K562 treated with DMSO at 1 percent for 12 hours (cell line): ENCODE data around the gene POU2AF1. TPM values are rescaled to one million over a fixed set of nuclear protein-coding genes. Genes with fewer than 3 reads are reported as not detected.

Experiments
- total RNA-seq: library from RNA; unstranded; fragments of 300-600 nt; gene quantifications from 2 replicates; pipeline ENCODE4 v1.2.3, GENCODE V29; 2022; ENCODE audit not compliant: insufficient read depth

Gene POU2AF1
- not detected in 2 replicates for total RNA-seq

GRCh38 chr11:111378861-111379601 is at the start of gene POU2AF1:
Gene POU2AF1, minus strand, starts transcription at chr11:111379275. Its CDS starts 98 bp downstream, at chr11:111379177.

Other genes starting within 250 kb of the POU2AF1 start
- gene POU2AF2, start 133.6 kb downstream of the POU2AF1 start, total RNA-seq, result not detected in 2 replicates
- gene POU2AF3, start 80.7 kb downstream of the POU2AF1 start, total RNA-seq, result not detected in 2 replicates
- not detected in 2 replicates for gene BTG4, start 133.1 kb upstream of the POU2AF1 start, total RNA-seq
- gene HOATZ, start 135.5 kb upstream of the POU2AF1 start, total RNA-seq, result not detected in 2 replicates
- gene LAYN, start 161.4 kb upstream of the POU2AF1 start, total RNA-seq, result not detected in 2 replicates
- 2.7 and 12.1 TPM in 2 replicates for gene SIK2, start 223.2 kb upstream of the POU2AF1 start, total RNA-seq